Stimulated activated CD4-positive, alpha-beta T cell treated with anti-CD3 and anti-CD28 coated beads, Interleukin-1b, Interleukin-23, amount 100 ng/mL, for 24 hours (primary cell): ENCODE data around the gene SMG6.
A peak's percentile ranks its signal among the peaks of the same experiment; 100 is the strongest.

ENCODE experiments used
- DNase-seq, 4 experiments: peaks; one replicate each; pipeline ENCODE4 v3.0.0-alpha.2; 2020; ENCODE audit warnings: low read depth in 4 of 4, low spot score in 1 of 4

The SMG6 gene

DNA sequence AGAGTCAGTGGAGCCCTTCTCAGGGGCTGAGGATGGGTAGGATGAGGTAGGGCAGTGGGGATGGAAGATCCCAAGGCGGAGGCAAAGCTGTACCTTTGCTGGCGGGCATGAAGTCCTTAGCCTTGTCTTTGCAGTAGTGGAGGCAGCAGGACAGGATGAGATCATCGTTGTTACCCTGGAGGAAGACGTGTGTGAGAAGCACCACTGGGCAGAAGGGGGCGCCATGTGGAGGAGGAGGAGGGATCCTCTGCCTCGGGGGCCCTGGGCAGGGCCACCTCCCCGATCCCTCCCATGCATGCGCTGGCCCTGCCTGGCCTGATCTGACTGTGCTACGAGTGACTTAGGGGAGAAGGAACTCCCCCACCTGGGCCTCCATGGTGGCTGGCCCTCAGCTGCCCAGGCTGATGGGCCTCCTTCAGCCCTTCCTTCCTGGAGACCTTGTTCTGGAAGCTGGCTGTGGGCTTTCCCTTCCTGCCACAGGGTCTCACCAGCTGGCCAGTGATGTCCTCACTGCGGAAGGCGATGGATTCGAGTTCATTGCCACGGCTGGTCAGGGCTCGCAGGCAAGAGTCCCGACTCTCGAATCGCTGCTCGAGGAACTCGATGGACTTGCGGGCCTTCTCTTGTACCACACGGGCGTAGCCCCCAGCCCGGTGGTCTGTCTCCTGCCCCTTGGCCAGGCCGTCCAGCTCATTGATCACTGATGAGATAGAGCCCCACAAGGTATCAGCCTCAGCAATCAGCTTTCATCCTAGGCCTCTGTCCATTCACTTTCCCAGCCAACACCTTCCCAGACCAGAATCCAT lies 238.4 kb downstream of the SMG6 start:
- DNase-seq: peak in 1 of 4 experiments; percentile 62

DNA sequence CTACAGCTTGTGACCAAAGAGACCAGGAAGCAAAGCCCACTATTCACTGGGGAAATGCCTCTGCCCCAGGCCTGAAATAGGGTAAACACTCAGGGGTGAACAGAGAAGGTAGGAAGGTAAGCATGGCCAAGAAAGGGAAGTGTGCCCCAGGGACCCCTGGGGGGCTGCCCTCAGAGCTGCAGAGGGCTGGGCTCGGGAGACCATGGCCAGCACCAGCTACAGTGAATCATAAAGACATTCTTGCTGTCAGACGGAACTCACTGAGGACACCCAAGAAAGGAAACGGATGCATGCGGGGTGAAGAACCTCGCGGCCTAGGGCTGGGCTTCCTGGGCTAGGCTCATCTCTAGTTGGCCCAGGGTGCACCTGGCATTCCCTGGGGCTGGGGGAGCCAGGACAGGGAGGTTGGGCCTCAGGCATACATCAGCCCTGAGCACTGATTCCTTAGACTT lies 239.0 kb downstream of the SMG6 start:
- no peak for DNase-seq

- no peak for DNase-seq
Measured at GRCh38 chr17:2064147-2064489, 239.5 kb downstream of the SMG6 start.

- no peak for DNase-seq
Measured at GRCh38 chr17:2063261-2064146, 240.1 kb downstream of the SMG6 start.

DNA sequence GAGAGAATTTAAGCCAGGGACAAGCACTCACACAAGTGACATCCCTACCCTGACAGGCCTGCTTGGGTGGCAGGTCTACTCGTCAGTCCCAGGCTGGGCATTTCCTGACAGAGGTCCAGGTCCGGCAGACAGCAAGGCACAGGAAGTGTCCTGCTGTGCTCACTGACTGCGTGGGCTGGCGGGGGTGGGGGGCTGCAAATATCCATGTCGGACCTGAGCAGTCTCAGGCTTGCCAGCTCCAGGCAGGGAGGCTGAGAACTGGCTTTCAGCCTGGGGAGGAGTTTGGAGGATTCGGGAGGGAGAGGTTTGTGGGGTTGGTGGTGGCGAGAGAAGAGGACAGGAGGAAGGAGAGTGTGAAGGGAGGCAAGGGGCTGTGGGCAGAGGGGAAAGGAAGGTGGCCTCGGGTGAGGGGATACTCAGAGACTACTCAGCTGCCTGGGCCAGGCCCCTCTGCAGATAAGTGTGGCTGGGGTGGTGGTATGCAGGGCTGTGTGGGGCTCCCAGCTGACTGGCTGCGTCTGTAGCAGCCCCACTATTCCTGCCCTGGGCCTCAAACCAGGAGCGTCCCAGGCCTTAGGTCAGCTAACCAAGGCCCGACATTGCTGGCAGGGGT lies 240.9 kb downstream of the SMG6 start:
- no peak for DNase-seq

DNA sequence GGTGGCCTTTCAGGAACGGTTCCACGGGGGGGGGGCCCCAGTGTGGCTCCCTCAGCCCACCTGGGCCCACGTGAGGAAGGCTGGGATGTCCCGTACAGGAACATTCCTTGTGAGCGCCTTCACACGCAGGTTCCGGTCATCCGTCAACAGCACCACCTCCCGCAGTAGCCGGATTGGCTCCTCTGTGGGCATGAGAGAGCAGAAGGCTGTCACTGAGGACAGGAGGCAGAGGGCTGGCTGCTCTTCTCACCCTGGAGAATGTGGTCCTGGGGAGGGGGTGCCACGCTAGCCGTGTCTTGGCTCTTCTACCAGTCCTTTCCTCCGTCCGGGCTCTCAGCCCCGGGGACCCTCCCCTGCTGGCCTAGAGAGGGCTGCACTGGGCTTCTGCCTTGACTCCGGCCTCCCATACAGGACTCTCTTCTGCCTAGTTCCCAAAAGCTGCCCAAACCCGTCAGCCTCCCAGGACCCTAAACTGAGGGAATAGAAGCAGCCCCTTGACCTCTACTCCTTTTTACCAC lies 242.1 kb downstream of the SMG6 start:
- no peak for DNase-seq

DNA sequence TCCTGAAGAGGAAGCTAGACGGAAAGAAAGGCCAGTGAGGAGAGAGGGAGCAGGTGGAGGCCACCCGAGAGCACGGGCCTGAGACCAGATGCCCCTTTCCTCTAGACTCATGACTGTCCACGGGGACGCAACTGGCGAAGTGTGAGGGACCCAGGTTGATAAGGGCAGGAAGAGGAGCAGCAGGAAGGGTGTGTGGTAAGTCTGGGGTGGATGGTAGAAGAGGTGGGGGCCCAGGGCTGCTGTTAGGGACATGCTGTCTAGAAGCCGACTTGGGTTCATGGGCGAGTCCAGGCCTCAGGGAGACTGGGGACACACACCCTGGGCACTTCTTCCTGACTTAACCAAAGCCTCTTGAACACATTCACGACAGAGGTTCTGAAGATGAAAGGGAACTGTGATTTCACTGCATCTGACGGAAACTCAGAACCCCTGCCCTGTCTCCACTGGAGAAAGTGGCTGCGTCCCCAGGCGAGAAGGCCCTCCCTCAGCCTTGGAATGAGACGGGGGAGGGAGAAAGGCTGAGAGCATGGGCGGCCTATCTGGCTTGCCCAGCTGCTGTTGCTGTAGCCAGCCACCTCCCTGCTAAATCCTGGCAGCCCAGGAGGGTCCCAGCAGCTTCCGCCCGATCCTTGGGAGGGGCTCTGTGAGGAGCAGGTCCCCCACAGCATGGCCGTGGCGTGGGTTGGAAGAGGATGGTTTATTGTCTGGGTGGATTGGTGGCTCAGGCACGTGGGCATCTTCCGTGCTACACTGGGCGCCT lies 242.7 kb downstream of the SMG6 start:
- no peak for DNase-seq

DNA sequence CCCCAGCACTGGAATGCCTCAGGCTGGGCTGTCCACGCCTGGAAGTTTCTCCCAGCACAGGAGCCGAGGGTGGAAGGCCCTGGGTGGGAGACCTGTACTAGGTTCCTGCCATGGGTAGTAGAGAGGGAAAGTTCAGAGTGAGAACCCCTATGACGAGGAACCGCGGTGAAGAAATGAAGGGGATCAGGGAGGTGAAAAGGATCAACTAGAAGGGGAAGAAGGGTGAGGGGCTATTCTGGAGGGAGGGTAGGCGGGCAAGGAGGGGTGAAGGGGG lies 243.3 kb downstream of the SMG6 start:
- no peak for DNase-seq

- DNase-seq: no peak
Measured at GRCh38 chr17:2059547-2060384, 243.8 kb downstream of the SMG6 start.

DNA sequence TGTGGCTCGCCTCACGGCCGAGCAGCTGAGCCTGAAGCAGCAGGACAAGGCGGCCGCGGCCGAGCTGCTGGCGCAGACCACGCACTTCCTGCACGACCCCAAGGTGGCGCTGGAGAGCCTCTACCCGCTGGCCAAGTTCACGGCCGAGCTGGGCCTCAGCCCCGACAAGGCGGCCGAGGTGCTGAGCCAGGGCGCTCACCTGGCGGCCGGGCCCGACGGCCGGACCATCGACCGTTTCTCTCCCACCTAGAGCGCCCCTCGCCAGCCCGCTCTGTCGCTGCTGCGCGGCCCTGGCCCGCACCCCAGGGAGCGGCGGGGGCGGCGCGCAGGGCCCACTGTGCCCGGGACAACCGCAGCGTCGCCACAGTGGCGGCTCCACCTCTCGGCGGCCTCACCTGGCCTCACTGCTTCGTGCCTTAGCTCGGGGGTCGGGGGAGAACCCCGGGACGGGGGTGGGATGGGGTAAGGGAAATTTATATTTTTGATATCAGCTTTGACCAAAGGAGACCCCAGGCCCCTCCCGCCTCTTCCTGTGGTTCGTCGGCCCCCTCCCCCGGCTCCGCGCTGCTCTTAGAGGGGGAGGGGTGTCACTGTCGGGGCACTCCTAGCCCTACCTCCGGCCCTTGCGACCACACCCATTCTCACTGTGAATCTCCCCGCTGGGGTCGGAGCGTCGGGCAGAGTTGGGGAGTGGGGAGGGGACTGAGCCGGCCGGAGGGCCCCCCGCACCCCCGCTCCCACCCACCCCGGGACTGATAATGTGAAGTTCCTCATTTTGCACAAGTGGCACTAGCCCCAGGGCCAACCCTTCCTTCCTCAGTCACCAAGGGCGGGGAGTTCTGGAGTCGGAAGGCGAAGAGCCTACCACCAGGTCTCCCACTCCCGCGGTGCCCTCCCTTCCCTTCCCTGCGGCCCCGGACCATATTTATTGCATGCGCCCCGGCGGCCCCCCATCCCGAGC lies 244.7 kb downstream of the SMG6 start:
- no peak for DNase-seq

DNA sequence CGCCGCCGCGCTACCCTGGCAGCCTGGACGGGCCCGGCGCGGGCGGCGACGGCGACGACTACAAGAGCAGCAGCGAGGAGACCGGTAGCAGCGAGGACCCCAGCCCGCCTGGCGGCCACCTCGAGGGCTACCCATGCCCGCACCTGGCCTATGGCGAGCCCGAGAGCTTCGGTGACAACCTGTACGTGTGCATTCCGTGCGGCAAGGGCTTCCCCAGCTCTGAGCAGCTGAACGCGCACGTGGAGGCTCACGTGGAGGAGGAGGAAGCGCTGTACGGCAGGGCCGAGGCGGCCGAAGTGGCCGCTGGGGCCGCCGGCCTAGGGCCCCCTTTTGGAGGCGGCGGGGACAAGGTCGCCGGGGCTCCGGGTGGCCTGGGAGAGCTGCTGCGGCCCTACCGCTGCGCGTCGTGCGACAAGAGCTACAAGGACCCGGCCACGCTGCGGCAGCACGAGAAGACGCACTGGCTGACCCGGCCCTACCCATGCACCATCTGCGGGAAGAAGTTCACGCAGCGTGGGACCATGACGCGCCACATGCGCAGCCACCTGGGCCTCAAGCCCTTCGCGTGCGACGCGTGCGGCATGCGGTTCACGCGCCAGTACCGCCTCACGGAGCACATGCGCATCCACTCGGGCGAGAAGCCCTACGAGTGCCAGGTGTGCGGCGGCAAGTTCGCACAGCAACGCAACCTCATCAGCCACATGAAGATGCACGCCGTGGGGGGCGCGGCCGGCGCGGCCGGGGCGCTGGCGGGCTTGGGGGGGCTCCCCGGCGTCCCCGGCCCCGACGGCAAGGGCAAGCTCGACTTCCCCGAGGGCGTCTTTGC lies 245.6 kb downstream of the SMG6 start:
- no peak for DNase-seq

DNA sequence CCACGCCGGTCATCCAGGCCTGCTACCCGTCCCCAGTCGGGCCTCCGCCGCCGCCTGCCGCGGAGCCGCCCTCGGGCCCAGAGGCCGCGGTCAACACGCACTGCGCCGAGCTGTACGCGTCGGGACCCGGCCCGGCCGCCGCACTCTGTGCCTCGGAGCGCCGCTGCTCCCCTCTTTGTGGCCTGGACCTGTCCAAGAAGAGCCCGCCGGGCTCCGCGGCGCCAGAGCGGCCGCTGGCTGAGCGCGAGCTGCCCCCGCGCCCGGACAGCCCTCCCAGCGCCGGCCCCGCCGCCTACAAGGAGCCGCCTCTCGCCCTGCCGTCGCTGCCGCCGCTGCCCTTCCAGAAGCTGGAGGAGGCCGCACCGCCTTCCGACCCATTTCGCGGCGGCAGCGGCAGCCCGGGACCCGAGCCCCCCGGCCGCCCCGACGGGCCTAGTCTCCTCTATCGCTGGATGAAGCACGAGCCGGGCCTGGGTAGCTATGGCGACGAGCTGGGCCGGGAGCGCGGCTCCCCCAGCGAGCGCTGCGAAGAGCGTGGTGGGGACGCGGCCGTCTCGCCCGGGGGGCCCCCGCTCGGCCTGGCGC lies 246.3 kb downstream of the SMG6 start:
- no peak for DNase-seq

GRCh38 chr17:2056206-2057174 lies 247.1 kb downstream of the SMG6 start:
- no peak for DNase-seq

DNA sequence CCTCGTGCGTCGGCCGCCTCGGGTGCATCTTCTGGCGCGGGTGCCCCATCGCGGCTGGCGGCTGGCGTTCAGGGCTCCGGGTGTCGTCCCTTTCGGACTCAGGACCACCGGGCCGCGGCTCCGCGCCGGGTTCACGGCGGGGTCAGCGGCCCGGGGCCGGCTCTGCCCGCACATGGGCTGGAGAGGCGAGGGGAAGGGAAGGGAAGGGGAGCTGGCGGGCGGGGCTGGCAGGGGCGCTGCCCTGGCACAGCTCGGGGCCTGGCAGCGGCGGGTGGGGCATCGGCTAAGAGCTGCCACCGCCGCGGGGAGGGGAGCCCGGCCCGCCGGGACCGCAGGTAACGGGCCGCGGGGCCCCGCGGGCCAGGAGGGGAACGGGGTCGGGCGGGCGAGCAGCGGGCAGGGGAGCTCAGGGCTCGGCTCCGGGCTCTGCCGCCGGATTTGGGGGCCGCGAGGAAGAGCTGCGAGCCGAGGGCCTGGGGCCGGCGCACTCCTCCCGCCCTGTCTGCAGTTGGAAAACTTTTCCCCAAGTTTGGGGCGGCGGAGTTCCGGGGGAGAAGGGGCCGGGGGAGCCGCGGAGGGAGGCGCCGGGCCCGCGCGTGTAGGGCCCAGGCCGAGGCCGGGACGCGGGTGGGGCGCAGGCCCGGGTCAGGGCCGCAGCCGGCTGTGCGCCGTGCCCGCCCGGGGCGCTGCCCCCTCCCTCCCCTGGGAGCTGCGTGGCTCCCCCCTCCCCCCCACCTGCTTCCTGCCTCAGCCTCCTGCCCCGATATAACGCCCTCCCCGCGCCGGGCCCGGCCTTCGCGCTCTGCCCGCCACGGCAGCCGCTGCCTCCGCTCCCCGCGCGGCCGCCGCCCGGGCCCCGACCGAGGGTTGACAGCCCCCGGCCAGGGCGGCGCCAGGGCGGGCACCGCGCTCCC lies 248.0 kb downstream of the SMG6 start:
- DNase-seq: no peak

- DNase-seq: peak in 2 of 4 experiments; percentile 64 to 70
Measured at GRCh38 chr17:2054512-2055291, 248.9 kb downstream of the SMG6 start, which contains the start of gene HIC1. Gene HIC1, plus strand, starts transcription at chr17:2055103. Its CDS starts 1,588 bp downstream, at chr17:2056691.
